ENCODE results near the gene PRSS56. TPM values are rescaled to one million over a fixed set of nuclear protein-coding genes. Genes with fewer than 3 reads are reported as not detected.

Gene PRSS56
- total RNA-seq, 1 experiment from 2014 or later, result 0.18 TPM

DNA sequence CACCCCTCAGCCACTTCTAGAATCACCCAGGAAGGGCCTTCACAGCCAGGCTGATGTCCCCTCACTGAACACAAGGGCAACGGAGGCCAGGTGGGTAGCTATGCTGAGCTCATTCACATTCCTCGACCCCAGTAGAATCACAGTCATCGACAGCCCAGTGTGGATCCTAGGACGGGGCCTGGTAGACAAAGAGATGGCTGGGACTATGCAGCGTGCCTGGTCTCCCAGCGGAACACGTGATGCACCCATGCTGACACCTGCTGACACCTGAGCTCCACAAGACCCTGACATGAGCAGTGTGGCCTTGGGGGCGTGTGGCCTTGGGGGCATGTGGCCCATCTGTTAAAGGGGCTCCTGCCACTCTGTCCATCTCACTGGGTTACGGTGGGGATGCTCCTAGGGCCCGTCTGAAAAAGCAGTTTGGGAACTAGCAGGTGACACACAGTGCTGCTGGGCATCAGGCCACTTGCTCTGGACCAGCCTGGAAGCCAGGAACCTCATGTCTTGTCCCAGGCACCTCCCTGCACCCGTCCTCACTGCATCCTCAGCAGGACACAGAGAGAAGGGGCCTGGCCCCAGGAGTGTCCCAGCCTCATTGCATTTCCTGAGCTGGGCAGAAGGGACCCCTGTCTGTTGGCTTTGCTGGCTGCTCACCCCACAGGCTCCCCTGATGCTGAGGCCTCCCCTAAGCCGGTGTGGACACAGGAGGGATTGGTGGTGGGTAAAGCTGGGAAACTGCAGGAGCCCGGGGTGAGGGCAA is 42.3 kb upstream of the PRSS56 start:
- intact Hi-C loops (cut with micrococcal nuclease; ENCODE audit: unreplicated experiment) (no loop called here), in situ Hi-C loops (cut with HindIII; ENCODE audit: low pct_unique_long_range_greater_than_20kb, low sequenced_read_pairs) (no loop called here)
- no peaks in the 10 kb centered on the region for H3K4me1 ChIP-seq (ENCODE audit: control insufficient read depth, insufficient read depth, low read length)
- no peaks in the 10 kb centered on the region for H3K36me3 ChIP-seq (ENCODE audit: control insufficient read depth, insufficient read depth, low read length)
- peak; percentile 25; the same call in 1 of the 2 replicates for ATAC-seq
- BruUV-seq (replicated peaks), result no TSS peak
- no peak for DNase-seq (ENCODE audit: low read depth, low spot score)
- ChIA-PET POLR2A (no interaction called here), CTCF (no interaction called here)
- no peaks in the 10 kb centered on the region for H3K9me3 ChIP-seq (ENCODE audit: control insufficient read depth, insufficient read depth, low read depth, low read length)
- no peak overlapping the region for H3K27ac ChIP-seq (ENCODE audit: low read length)
- H3K4me3 ChIP-seq (ENCODE audit: low read depth in 2 of 2, low read length in 2 of 2), result no peak overlapping the region
- TF ChIP-seq, protein P1, sequence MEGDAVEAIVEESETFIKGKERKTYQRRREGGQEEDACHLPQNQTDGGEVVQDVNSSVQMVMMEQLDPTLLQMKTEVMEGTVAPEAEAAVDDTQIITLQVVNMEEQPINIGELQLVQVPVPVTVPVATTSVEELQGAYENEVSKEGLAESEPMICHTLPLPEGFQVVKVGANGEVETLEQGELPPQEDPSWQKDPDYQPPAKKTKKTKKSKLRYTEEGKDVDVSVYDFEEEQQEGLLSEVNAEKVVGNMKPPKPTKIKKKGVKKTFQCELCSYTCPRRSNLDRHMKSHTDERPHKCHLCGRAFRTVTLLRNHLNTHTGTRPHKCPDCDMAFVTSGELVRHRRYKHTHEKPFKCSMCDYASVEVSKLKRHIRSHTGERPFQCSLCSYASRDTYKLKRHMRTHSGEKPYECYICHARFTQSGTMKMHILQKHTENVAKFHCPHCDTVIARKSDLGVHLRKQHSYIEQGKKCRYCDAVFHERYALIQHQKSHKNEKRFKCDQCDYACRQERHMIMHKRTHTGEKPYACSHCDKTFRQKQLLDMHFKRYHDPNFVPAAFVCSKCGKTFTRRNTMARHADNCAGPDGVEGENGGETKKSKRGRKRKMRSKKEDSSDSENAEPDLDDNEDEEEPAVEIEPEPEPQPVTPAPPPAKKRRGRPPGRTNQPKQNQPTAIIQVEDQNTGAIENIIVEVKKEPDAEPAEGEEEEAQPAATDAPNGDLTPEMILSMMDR (IDR thresholded peaks at IDR 0.05), result no peak
- no peak for TF ChIP-seq POLR2AphosphoS5 (IDR thresholded peaks at IDR 0.05; ENCODE audit: low read depth, low read length)
- TF ChIP-seq TCF7L2 (IDR thresholded peaks at IDR 0.05; ENCODE audit: low read depth, low read length), result no peak
- TF ChIP-seq, protein P2, sequence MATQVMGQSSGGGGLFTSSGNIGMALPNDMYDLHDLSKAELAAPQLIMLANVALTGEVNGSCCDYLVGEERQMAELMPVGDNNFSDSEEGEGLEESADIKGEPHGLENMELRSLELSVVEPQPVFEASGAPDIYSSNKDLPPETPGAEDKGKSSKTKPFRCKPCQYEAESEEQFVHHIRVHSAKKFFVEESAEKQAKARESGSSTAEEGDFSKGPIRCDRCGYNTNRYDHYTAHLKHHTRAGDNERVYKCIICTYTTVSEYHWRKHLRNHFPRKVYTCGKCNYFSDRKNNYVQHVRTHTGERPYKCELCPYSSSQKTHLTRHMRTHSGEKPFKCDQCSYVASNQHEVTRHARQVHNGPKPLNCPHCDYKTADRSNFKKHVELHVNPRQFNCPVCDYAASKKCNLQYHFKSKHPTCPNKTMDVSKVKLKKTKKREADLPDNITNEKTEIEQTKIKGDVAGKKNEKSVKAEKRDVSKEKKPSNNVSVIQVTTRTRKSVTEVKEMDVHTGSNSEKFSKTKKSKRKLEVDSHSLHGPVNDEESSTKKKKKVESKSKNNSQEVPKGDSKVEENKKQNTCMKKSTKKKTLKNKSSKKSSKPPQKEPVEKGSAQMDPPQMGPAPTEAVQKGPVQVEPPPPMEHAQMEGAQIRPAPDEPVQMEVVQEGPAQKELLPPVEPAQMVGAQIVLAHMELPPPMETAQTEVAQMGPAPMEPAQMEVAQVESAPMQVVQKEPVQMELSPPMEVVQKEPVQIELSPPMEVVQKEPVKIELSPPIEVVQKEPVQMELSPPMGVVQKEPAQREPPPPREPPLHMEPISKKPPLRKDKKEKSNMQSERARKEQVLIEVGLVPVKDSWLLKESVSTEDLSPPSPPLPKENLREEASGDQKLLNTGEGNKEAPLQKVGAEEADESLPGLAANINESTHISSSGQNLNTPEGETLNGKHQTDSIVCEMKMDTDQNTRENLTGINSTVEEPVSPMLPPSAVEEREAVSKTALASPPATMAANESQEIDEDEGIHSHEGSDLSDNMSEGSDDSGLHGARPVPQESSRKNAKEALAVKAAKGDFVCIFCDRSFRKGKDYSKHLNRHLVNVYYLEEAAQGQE (IDR thresholded peaks at IDR 0.05; ENCODE audit: insufficient read depth in 1 of 2, low read depth in 2 of 2, low read length in 1 of 2), result no peak
- TF ChIP-seq SIN3A (IDR thresholded peaks at IDR 0.05; ENCODE audit: borderline replicate concordance, insufficient read depth, low read depth, low read length), result no peak
- H3K27me3 ChIP-seq (ENCODE audit: control insufficient read depth, insufficient read depth, low read length), result peaks cover 3% of the 10 kb centered on the region; the same call in 1 of the 2 replicates

DNA sequence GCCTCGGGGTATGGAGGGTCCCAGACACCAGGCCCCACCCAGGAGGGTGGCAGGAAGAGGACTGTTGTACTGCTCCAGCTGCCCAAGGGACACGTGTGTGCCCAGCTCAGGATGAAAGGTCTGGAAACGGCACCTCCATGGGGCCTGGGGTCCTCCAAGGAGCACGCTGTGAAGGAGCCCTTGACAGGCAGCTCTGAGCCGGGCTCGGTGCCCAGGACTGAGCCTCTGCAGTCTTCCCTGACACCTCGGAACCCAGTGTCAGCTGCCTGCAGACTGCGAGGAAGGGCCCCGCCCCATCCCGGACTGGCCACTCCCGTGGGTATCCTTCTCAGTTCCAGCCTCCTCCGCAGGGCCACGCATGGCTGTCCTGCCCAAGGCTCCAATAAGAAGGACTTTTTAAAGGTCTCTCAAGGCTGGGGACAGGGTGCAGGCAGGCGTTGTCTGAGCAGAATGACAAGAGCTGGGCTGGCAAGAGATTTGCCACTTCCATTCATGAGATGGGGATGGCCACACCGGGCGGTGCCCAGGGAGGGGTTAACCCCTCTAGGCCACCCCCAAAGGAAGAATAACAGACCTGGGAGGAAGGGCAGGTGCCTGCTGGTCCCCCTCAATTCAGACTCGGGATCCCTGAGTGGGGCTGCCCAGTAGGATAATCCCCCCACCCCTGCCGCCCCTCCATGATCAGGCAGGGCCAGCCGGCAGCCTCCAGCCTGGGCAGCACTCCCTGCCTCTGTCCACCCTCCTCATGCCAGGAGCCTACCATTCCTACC is 41.4 kb upstream of the PRSS56 start:
- intact Hi-C loops (cut with micrococcal nuclease; ENCODE audit: unreplicated experiment) (no loop called here), in situ Hi-C loops (cut with HindIII; ENCODE audit: low pct_unique_long_range_greater_than_20kb, low sequenced_read_pairs) (no loop called here)
- TF ChIP-seq, protein P1 (IDR thresholded peaks at IDR 0.05), result no peak
- TF ChIP-seq, protein P2 (IDR thresholded peaks at IDR 0.05; ENCODE audit: insufficient read depth in 1 of 2, low read depth in 2 of 2, low read length in 1 of 2), result no peak
- no peak for TF ChIP-seq POLR2AphosphoS5 (IDR thresholded peaks at IDR 0.05; ENCODE audit: low read depth, low read length)
- no peak for TF ChIP-seq TCF7L2 (IDR thresholded peaks at IDR 0.05; ENCODE audit: low read depth, low read length)
- no peak for TF ChIP-seq SIN3A (IDR thresholded peaks at IDR 0.05; ENCODE audit: borderline replicate concordance, insufficient read depth, low read depth, low read length)
- ATAC-seq (peak; percentile 15; the same call in 1 of the 2 replicates), DNase-seq (ENCODE audit: low read depth, low spot score) (no peak)
- H3K27me3 ChIP-seq (ENCODE audit: control insufficient read depth, insufficient read depth, low read length), result no peaks in the 10 kb centered on the region; the same call in 1 of the 2 replicates
- no peaks in the 10 kb centered on the region for H3K9me3 ChIP-seq (ENCODE audit: control insufficient read depth, insufficient read depth, low read depth, low read length)
- ChIA-PET POLR2A (no interaction called here), CTCF (interaction anchor here (0.6 kb wide), 2 partner anchors 114 to 773 kb away, joined by 4 to 5 read pairs; no protein-coding TSS in a partner anchor)
- no peak overlapping the region for H3K27ac ChIP-seq (ENCODE audit: low read length)
- no TSS peak for BruUV-seq (replicated peaks)
- no peaks in the 10 kb centered on the region for H3K4me1 ChIP-seq (ENCODE audit: control insufficient read depth, insufficient read depth, low read length)
- H3K4me3 ChIP-seq (ENCODE audit: low read depth in 2 of 2, low read length in 2 of 2), result no peak overlapping the region
- H3K36me3 ChIP-seq (ENCODE audit: control insufficient read depth, insufficient read depth, low read length), result no peaks in the 10 kb centered on the region
